NCI-H510A (cell line): ENCODE results near the gene TMEM201.
"Not testable (repeated sequence)": the region's sequence is repeated elsewhere in the genome, so short reads cannot be mapped to it uniquely, and the experiment has no call there.

Experiments used
- DNase-seq: peaks from one replicate; lab custom pipeline; 2025; lab: John Stamatoyannopoulos, UW

The TMEM201 gene, protein sequence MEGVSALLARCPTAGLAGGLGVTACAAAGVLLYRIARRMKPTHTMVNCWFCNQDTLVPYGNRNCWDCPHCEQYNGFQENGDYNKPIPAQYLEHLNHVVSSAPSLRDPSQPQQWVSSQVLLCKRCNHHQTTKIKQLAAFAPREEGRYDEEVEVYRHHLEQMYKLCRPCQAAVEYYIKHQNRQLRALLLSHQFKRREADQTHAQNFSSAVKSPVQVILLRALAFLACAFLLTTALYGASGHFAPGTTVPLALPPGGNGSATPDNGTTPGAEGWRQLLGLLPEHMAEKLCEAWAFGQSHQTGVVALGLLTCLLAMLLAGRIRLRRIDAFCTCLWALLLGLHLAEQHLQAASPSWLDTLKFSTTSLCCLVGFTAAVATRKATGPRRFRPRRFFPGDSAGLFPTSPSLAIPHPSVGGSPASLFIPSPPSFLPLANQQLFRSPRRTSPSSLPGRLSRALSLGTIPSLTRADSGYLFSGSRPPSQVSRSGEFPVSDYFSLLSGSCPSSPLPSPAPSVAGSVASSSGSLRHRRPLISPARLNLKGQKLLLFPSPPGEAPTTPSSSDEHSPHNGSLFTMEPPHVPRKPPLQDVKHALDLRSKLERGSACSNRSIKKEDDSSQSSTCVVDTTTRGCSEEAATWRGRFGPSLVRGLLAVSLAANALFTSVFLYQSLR

DNA sequence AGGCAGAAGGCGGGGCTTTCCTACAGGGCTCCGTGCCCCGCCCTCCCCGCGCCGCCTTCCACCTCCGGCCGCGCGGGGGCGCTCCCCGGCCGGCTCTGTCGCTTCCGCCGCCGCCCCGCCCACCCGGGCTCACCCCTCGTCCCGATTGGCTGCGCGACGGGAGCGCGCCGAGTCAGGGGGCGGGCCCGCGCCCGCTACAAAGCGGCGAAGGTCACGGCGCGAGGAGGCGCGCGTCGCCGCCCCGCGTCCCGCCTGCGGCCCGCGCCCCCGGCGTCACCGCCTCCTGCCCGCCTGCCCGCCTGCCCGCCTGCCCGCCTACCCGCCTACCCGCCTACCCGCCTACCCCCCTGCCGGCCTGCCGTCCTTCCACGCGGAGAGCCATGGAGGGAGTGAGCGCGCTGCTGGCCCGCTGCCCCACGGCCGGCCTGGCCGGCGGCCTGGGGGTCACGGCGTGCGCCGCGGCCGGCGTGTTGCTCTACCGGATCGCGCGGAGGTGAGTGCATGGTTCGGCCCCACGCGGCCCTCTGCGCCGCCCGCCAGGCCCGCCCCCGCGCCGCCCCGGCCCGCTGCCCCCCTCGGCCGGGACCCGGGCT is at the start of gene TMEM201:
Gene TMEM201 (plus strand): TSS at position 361 of the 593 bp plus-strand sequence. CDS start 20 bp downstream, at position 381.
- DNase-seq, result peak; percentile 99

DNA sequence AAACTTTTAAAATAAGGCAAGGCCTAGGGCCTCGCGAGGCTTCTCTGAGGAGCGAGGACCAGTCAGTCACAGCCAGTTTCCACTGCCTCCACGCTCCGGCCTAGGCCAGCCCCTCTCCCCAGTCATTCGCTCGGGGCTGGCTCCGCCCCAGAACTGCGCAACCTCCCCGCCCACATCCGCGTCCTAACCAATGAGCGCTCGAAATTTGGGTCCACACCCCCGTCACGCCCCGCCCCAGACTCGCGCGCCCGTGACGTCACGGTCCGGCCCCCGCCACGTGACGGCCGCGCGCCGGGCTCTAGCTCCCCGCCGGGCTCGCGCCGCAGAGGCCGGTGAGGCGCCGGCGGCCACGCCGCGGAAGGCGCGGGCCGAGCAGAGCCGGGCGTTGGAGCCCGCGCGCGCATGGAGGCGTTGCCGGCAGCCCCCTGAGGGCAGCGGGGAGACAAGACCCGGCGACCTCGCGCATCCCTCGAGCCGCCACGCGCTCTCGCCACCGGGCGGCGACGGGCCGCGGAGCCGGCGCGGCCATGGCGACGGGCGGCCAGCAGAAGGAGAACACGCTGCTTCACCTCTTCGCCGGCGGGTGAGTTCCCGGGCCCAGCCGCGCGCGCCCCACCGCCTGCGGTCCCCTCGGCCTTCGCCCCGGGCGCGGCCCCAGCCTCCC is 49.4 kb upstream of the TMEM201 start, which contains the start of gene SLC25A33:
Gene SLC25A33 (plus strand): TSS at position 301 of the 664 bp plus-strand sequence. CDS start 227 bp downstream, at position 528.
- peak; percentile 99 for DNase-seq

DNA sequence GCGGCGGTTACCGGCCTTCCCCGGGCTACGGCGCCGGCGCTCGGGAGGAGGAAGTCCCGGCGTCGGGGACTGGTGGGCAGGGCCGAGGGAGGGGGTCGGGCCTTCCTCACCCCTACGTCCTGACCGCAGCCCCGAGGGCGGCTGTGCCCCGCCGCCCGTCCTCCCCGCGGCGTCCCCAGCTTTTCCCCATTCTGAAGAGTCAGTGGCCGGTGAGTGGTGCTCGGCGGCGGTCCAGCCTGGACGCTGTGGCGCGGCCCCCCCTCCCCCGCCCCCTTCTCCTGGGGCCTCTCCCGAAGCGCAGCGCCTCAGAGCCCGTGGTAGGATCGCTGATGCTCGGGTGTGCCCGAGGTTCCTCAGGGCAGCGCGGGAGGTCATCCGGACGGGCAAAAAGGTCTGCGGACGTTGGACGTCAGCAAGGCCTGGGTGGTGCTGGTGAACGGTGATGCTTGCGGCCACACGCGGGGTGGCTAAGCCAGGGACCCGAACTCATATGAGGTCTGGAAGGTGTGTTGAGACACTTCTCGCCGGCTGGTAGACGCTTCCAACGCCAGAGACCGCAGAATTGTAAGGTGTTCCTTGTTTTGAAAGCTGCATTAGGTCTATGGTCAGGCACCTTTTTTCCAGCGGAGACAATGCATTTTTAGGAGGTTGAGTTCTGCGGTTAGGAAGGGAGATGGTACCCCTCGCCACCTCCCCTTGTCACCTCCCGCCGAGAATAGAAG is 48.7 kb upstream of the TMEM201 start:
- peak; percentile 87 for DNase-seq

DNA sequence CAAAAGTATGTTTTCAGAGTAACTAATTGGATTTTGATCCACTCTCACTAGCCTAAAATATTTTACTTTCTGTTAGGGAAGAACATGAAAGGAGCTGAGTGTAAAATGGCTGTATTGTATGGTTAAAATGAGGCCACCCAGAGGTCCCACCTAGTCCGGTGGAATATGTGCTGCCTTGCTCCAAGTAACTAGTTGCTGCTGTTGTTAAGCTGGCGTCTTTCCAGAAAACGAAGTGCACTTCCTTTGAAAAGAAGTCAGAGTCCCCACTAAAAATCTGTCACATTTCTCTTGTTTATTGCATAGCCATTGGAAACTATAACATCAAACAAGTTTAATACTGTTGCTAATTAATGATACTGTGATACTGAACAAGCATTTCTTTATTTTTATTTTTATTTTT is 46.3 kb upstream of the TMEM201 start:
- DNase-seq, result no peak

DNA sequence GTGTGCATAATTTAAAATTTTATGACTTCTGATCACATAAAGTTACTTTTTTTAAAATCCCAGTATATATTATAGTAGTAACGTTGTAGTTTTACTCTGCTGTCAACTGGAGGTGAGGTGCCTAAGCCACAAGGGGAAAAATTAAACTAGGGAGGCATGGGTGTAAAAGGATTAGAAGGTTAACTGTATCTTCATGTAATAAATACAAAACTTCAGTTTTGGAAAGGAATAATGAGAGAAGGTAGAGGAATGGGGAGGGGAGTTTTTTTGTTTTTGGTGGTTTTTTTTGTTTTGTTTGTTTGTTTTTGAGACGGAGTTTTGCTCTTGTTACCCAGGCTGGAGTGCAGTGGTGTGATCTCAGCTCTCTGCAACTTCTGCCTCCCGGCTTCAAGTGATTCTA is 43.8 kb upstream of the TMEM201 start:
- DNase-seq, result no peak

DNA sequence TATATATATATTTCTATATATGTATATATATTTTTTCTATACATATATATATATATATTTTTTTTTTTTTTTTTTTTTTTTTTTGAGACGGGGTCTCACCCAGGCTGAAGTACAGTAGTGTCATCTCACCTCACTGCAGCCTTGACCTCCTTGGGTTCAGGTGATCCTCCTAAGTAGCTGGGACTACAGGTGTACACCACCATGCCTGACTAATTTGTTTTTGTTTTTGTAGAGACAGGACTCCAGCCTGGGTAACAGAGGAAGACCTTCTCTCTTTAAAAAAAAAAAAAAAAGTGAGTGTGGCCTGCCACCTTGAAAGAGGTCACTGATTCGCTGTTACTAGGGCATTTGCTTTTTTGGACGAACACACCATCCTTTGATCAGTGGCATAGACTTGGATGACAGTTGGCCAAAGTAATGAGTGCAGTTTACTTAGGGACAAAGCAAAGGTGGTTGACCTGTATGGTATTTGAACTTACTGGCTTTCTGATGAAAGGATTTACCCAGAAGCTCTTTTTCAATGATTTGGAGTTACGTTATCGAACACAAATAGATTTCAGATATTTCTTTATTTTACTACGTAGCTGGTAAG is 38.7 kb upstream of the TMEM201 start:
- DNase-seq, result no peak

DNA sequence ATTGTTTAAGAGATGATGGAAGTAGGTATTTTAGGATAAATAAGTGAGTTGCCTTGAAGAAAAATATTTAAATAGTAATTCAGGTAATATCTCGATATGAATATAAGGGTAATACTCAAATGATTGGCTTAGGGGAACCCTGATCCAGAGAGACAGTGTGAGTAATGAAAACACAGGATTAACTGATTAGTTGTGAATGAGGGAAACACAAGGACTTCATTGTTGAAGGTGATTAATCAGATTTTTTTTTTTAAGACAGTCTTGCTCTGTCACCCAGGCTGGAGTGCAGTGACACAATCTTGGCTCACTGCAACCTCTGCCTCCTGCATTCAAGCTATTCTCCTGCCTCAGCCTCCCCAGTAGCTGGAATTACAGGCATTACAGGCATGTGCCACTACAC is 36.7 kb upstream of the TMEM201 start:
- no peak for DNase-seq

DNA sequence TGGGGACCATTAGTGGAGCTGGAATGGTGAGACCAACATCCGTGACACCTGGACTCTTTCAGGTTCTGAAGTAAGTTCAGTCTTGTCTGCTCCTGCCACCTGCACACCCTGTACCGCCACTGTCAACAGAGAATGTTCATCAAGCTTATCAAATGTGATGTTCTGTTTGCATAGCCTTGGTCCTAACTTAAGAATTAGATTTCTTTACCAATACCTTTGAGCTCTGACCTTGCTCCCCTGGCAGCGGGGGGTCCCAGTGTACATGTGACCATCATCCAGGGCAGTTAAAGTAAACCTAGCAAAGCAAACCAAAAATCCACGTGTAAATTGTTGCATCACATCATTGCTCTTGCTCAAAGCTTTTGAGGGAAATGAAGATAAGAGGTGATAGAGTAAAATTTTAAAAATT is 35.0 kb upstream of the TMEM201 start:
- no peak for DNase-seq

DNA sequence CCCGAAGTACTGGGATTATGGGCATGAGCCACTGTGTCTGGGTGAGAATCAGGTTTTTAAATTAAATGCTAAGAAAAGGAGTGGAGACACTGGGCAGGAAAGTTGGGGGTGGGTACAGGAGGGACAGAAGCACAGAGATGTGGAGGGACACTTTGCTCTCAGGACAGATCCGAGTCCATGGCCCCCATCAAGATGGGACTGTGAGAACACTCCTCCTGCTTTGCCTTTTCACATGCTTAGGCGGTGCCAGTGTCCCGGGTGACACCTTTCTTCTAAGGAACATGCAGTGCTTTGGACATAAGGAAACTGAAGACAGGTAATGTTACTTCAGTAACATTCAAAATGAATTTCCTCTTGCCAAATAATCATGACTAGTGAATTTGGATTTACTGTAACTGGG is 32.8 kb upstream of the TMEM201 start:
- DNase-seq, result no peak

DNA sequence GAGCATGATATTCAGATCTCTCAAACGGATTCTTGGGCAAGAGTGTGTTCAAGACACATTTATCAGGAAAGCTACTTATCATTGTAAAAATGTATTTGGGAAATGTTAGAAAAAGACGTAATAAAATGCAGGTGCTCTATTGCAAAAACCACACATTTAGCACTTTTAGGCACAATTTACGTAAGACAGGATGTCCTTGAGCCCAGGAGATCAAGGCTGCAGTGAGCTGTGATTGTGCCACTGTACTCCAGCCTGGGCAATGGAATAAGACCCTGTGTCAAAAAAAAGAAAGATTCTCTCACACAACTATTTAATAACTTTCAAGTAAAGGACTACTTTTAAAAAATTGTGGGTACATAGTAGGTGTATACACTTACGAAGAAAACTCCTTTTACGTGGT is 31.1 kb upstream of the TMEM201 start:
- DNase-seq, result no peak

DNA sequence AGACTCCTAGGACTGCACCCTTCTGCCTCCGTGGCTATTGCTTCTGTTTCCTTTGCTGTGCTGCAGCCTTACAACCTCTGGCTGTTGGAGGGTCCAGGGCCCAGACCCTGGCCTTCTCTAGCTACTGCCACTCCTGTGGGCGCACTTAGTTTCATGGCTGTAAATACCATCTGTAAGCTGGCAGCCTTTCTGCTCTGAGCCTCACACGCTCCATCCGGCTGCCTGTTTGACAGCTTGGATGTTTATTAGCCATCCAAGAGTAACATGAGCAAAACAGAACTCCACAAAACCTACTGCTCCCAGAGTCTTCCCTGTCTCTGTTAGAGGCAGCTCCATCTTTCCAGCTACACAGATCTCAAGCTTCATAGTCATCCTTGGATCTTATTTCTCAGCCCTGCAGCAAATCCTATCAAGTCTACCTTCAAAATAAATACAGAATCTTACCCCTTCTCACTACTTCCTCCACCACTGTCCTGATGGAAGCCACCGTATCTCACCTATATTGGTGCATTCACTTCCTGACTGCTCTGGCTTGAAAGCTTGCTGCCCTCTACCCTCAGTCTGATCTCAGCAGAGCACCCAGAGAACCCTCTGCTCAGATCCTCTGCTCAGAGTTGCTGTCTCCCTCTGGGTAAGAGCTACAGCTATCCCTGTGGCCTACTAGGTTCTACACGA is 30.3 kb upstream of the TMEM201 start:
- DNase-seq, result no peak

DNA sequence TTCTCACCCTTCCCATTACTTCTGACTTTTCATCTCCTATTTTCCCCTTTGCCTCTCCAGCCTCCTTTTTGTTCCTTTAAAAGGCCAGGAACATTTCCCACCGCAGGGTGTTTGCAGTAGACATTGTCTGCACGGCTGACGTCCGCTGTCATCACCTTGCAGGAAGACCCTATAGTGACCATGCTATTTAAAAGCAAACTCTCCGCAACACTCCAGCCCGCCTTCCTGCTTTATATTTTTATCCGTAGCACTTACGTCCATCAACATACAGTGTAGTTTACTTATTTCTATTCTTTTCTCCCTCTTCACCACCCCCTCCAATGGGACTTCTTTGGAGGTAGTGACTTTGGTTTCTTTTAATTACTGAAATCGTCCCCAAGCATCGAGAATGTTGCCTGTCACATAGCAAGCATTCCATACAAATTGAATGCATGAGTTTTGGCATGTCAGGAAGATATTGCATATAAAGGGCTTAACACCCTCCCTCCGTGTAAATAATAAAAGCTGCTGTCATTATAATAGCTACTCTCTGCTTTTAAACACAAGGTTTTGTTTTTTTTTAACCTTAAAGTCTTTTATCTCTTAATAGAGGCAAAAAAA is 29.7 kb upstream of the TMEM201 start:
- DNase-seq, result no peak

DNA sequence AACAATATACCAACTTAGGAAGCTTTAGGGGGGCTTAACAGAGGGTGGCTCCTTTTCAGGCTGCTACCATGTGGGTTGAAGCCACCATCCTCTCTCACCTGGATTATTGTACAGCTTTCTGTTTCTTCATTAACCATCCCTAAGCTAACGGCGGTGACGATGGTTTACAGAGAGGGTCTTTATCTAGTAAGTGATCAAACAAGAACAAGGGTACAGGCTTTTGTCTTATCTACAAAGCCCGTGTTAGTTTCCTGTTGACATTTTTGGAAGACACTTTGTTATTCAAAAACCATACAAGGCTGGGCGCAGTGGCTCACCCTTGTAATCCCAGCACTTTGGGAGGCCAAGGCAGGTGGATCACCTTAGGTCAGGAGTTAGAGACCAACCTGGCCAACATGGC is 29.0 kb upstream of the TMEM201 start:
- DNase-seq, result no peak

DNA sequence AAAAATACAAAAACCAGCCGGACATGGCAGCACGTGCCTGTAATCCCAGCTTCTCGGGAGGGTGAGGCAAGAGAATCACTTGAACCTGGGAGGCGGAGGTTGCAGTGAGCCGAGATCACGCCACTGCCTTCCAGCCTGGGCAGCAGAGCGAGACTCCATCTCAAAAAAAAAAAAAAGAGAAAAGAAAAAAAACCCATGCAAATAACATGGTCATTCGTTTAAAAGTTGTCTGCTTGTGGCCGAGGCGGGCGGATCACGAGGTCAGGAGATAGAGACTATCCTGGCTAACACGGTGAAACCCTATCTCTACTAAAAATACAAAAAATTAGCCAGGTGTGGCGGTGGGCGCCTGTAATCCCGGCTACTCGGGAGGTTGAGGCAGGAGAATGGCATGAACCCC is 28.6 kb upstream of the TMEM201 start:
- DNase-seq, result not testable (repeated sequence)

DNA sequence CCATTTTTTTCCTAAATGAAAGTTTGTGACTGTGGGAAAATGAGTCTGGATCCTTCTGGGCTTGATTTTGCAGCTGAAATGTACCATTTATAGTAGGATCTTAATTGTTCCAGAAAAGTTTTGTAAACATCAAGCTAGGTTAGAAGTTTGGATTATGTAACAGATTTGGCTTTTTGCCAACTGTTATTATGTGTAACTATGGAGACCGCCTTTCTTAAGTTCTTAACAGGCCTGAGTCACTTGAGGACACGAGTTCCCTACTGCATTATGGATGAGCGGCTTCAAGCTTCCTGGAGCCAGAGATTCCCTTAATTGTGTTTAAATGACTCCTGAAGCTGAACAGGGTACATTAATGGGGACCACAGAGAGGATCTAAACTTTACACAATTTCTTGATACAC is 27.3 kb upstream of the TMEM201 start:
- DNase-seq, result peak; percentile 94

DNA sequence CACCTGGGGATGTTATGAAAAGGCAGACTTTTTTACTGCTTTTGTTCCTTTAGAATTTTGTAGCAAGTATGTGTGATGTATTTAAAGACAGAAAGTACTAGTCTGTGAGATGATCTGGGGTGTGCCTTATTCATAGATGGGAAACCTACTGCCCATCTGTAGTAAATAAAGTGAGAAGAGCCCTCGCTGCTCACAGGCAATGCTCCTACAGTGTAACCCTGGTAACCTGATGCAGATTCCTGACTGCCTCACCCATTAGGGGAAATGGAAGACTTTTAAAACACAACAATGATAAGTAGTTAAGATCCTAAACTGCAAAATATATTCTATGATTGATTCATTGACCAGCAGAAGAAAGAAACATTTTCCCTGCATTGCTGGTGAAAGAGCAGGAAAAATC is 19.4 kb upstream of the TMEM201 start:
- no peak for DNase-seq

DNA sequence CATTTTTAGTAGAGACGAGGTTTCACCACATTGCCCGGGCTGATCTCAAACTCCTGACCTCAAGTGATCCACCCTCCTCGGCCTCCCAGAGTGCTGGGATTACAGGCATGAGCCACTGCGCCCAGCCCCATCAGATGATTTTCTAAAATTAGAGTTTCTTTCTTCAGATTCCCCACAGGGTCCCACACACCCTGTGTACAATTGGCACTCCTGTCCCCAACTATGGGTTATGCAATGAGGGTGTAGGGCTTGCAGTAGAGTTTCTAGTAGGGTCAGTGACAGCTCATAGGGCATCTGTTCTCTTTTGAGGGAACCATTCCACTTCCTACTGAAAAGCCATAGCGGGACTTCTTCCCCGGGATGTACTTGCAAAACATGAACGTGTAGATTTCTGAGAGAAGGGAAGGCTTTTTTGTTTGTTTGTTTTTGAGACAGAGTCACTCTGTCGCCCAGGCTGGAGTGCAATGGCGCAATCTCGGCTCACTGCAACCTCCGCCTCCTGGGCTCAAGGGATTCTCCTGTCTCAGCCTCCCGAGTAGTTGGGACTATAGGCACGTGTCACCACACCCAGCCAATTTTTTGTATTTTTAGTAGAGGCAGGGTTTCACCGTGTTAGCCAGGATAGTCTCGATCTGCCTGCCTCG is 17.7 kb upstream of the TMEM201 start:
- not testable (repeated sequence) for DNase-seq

DNA sequence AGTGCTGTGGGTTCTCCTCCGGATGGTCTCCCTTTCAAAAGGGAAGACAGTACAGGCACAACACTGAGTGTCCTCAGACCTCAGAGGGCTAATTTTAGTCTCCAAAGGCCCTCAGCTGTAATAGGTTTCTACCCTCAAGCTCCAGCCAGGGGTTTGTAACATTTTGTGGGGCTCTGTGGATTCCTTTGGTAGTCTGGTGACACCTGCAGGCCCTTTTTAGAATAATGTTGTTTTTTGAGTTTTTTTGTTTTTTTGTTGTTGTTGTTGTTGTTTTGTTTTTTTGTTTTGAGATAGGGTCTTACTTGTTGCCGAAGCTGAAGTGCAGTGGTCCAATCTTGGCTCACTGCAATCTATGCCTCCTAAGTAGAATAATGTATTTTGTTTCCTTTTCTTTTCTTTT is 15.0 kb upstream of the TMEM201 start:
- DNase-seq, result no peak

DNA sequence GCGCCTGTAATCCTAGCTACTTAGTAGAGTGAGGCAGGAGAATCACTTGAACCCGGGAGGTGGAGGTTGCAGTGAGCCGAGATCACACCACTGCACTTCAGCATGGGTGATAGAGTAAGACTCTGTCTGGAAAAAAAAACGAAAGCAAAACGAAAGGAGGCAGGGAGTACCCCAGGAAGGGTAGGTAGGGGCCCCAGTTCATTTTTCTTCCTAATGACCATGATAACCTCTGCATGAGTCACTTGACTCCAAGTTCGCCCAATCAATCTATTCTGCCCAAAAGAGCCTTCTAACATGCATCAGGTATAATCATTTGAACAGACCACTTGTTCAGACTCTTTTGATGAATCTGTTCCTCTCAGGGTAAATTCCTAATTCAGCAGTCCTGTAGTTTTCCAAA is 13.2 kb upstream of the TMEM201 start:
- DNase-seq, result no peak

DNA sequence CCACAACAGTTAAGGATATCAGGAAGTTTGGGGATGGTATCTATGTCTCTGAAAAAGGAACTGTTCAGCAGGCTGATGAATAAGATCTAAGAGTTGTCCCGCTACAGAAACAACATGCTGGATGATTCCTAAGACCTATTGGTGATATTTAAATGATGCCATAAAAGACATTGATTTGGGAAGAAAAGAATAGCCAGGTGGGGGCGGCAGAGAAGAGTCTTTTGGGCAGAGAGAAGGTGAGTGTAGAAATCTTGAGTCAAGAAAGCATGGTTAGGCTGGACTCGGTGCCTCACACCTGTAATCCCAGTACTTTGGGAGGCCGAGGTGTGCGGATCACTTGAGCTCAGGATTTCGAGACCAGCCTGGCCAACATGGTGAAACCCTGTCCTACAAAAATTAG is 11.8 kb upstream of the TMEM201 start:
- DNase-seq, result no peak
